ENCODE data around the gene CLDN8.

GRCh38 chr21:30193201-30193600 is 22.7 kb downstream of the CLDN8 start:
- TF ChIP-seq CTCF (IDR thresholded peaks at IDR 0.05) (no peak), POLR2AphosphoS5 (IDR thresholded peaks at IDR 0.05) (no peak)

Data from breast epithelium (tissue), 3 donors.